ENCODE measurements around the gene RANBP1. TPM values are rescaled to one million over a fixed set of nuclear protein-coding genes. Genes with fewer than 3 reads are reported as not detected.
"Not testable (repeated sequence)": the region's sequence is repeated elsewhere in the genome, so short reads cannot be mapped to it uniquely, and the experiment has no call there.

Gene RANBP1
- polyA plus RNA-seq (141 to 278 TPM (median 193 TPM) in 3 replicates), polyA minus RNA-seq (91.3 to 166 TPM (median 155 TPM) in 3 replicates)
- 44.3 TPM for polyA plus RNA-seq (2011; ENCODE audit: low read depth)
- 251 and 309 TPM in 2 replicates for polyA plus RNA-seq (2011; cell fraction: cytosol; rRNA removed)
- polyA plus RNA-seq (2011; cell fraction: nucleus; rRNA removed), result 131 and 136 TPM in 2 replicates
- 80.4 and 206 TPM in 2 replicates for polyA plus RNA-seq (2012; ENCODE audit: low replicate concordance)
- 158 TPM for polyA minus RNA-seq (2011; cell fraction: cytosol; rRNA and poly(A)+ RNA removed)
- polyA minus RNA-seq (2011; cell fraction: nucleus; rRNA and poly(A)+ RNA removed), result 27.4 and 32.5 TPM in 2 replicates

DNA sequence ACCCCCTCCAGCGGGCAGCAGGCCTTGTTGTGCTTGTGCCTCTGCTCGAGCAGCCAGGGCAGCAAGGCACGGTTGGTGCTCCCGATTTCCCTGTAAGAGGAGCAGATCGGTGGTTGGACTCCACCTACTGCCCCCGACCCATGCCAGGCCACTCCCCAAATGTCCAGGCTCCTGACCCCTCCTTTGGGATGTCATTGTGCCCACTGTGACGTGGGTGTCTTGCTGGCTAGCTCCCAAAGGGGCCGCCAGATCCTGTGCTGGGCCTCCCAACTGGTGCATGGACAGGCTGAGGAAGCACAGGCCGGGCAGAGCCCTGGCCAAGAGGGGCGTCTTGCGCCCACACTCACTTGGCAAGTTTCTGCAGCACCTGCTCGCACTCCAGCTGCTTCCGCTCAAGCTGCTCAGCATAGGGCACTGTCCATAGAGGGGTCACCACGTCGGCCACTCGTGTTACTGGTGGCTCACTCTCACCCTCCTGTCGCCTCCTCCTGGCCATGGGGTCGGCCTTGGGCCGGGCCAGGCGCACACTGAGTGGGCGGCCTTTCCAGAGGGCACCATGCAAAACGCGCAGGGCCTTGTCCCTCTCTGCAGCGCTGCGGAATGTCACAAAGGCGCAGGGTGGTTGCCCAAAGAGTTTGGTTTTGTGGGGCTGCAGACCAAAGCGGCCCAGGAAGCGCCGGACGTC lies at the start of gene RANBP1:
Gene RANBP1 (plus strand): TSS at position 414 of the 685 bp plus-strand sequence. CDS start 81 bp downstream, at position 495.
- Histone ChIP-seq H3K36me3 (ENCODE audit: control insufficient read depth in 2 of 2, extremely low read depth in 1 of 2, insufficient read depth in 2 of 2, low read length in 2 of 2) (peaks cover 33 to 42% of the 10 kb centered on the region in 2 experiments), H3K79me2 (ENCODE audit: control insufficient read depth, insufficient read depth, low read length) (peaks cover 66% of the 10 kb centered on the region)
- no peak for DNase-seq (ENCODE audit: low read depth, low spot score)

DNA sequence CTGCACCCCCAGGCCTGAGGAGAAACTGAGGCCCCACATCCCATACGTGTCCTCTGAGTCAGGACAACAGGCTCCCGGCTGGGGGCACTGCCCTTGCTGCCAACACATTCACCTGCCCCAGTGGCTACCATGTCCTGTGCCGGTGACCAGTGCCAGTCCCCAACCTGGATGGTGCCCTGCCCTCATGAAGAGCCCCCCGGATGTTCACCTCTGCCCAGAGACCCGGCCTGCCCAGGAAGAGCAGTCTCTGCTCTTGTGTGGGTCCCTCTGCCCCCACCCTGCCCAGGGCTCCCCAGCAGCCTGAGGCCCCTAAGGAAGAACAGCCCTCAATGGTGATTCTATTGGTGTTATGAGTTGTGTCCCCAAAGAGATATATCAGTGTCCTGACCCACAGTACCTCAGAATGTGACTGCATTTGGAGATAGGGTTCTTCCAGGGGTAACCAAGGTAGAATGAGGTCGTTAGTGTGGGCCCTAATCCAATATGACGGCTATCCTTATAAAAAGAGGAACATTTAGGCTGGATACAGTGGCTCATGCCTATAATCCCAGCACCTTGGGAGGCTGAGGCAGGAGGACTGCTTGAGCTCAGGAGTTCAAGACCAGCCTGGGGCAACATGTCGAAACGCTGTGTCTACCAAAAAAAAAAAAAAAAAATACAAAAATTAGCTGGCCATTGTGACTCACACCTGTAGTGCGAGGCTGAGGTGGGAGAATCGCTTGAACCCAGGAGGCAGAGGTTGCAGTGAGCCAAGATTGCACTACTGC lies 49.1 kb upstream of the RANBP1 start:
- no peaks in the 10 kb centered on the region for H3K27me3 ChIP-seq (ENCODE audit: control insufficient read depth, extremely low read depth, insufficient read depth, low read length)
- no peak overlapping the region for H3K4me2 ChIP-seq (ENCODE audit: control insufficient read depth, extremely low read depth, insufficient read depth, low read depth, low read length)
- H3K9me3 ChIP-seq (ENCODE audit: control insufficient read depth, low read depth, low read length), result no peaks in the 10 kb centered on the region
- no peak overlapping the region for H2AFZ ChIP-seq (ENCODE audit: control insufficient read depth, low read length)
- no peak overlapping the region for H3K27ac ChIP-seq (ENCODE audit: control insufficient read depth, insufficient read depth, low read length)
- no peak overlapping the region for H3K9ac ChIP-seq (ENCODE audit: control insufficient read depth, extremely low read depth, insufficient read depth, low read length)
- peaks cover 25% of the 10 kb centered on the region for H3K4me1 ChIP-seq (ENCODE audit: control insufficient read depth, extremely low read depth, insufficient read depth, low read length)
- FAIRE-seq (no peak), DNase-seq (ENCODE audit: low read depth, low spot score) (no peak)
- no peak overlapping the region for H3K4me3 ChIP-seq (ENCODE audit: control insufficient read depth in 2 of 3, extremely low read depth in 1 of 3, insufficient read depth in 2 of 3, low read depth in 1 of 3, low read length in 3 of 3)
- peaks cover 0 to 2% of the 10 kb centered on the region in 2 experiments for H3K36me3 ChIP-seq (ENCODE audit: control insufficient read depth in 2 of 2, extremely low read depth in 1 of 2, insufficient read depth in 2 of 2, low read length in 2 of 2)
- TF ChIP-seq, protein P1, sequence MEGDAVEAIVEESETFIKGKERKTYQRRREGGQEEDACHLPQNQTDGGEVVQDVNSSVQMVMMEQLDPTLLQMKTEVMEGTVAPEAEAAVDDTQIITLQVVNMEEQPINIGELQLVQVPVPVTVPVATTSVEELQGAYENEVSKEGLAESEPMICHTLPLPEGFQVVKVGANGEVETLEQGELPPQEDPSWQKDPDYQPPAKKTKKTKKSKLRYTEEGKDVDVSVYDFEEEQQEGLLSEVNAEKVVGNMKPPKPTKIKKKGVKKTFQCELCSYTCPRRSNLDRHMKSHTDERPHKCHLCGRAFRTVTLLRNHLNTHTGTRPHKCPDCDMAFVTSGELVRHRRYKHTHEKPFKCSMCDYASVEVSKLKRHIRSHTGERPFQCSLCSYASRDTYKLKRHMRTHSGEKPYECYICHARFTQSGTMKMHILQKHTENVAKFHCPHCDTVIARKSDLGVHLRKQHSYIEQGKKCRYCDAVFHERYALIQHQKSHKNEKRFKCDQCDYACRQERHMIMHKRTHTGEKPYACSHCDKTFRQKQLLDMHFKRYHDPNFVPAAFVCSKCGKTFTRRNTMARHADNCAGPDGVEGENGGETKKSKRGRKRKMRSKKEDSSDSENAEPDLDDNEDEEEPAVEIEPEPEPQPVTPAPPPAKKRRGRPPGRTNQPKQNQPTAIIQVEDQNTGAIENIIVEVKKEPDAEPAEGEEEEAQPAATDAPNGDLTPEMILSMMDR (optimal IDR thresholded peaks at IDR 0.05 in 1 of 3, IDR thresholded peaks at IDR 0.05 in 1 of 3, conservative IDR thresholded peaks at IDR 0.05 in 1 of 3; ENCODE audit: extremely low read depth in 1 of 3, insufficient read depth in 2 of 3, low read length in 3 of 3), result no peak
- no peak for TF ChIP-seq EZH2 (IDR thresholded peaks at IDR 0.05; ENCODE audit: low read length)
- dilution Hi-C loops (cut with MboI; ENCODE audit: extremely low pct_ligation_motif_present, low sequenced_read_pairs), result no loop called here
- no peaks in the 10 kb centered on the region for H4K20me1 ChIP-seq (ENCODE audit: control insufficient read depth, extremely low read depth, insufficient read depth, low read length)
- H3K79me2 ChIP-seq (ENCODE audit: control insufficient read depth, insufficient read depth, low read length), result no peaks in the 10 kb centered on the region
- peaks cover 5% of the 10 kb centered on the region for H3K9me1 ChIP-seq (ENCODE audit: control insufficient read depth, extremely low read depth, insufficient read depth, low read length)

More for the DNA sequence above, at the start of gene RANBP1:
- TF ChIP-seq, protein P1 (optimal IDR thresholded peaks at IDR 0.05 in 1 of 3, IDR thresholded peaks at IDR 0.05 in 1 of 3, conservative IDR thresholded peaks at IDR 0.05 in 1 of 3; ENCODE audit: extremely low read depth in 1 of 3, insufficient read depth in 2 of 3, low read length in 3 of 3), result no peak
- TF ChIP-seq EZH2 (IDR thresholded peaks at IDR 0.05; ENCODE audit: low read length), result no peak
- H3K9me3 ChIP-seq (ENCODE audit: control insufficient read depth, low read depth, low read length), result no peaks in the 10 kb centered on the region
- dilution Hi-C loops (cut with MboI; ENCODE audit: extremely low pct_ligation_motif_present, low sequenced_read_pairs), result no loop called here
- no peak for FAIRE-seq
- no peaks in the 10 kb centered on the region for H4K20me1 ChIP-seq (ENCODE audit: control insufficient read depth, extremely low read depth, insufficient read depth, low read length)
- H3K4me1 ChIP-seq (ENCODE audit: control insufficient read depth, extremely low read depth, insufficient read depth, low read length), result peaks cover 16% of the 10 kb centered on the region
- H3K9ac ChIP-seq (ENCODE audit: control insufficient read depth, extremely low read depth, insufficient read depth, low read length), result peak within 1 kb of the TSS; percentile 93
- H3K9me1 ChIP-seq (ENCODE audit: control insufficient read depth, extremely low read depth, insufficient read depth, low read length), result no peaks in the 10 kb centered on the region
- H3K27me3 ChIP-seq (ENCODE audit: control insufficient read depth, extremely low read depth, insufficient read depth, low read length), result no peaks in the 10 kb centered on the region
- peak within 1 kb of the TSS; percentile 83 for H3K27ac ChIP-seq (ENCODE audit: control insufficient read depth, insufficient read depth, low read length)
- peak within 1 kb of the TSS; percentile 77 for H2AFZ ChIP-seq (ENCODE audit: control insufficient read depth, low read length)
- H3K4me2 ChIP-seq (ENCODE audit: control insufficient read depth, extremely low read depth, insufficient read depth, low read depth, low read length), result peak within 1 kb of the TSS; percentile 79
- peak within 1 kb of the TSS; percentile 72 to 88 (median 88) for H3K4me3 ChIP-seq (ENCODE audit: control insufficient read depth in 2 of 3, extremely low read depth in 1 of 3, insufficient read depth in 2 of 3, low read depth in 1 of 3, low read length in 3 of 3)

DNA sequence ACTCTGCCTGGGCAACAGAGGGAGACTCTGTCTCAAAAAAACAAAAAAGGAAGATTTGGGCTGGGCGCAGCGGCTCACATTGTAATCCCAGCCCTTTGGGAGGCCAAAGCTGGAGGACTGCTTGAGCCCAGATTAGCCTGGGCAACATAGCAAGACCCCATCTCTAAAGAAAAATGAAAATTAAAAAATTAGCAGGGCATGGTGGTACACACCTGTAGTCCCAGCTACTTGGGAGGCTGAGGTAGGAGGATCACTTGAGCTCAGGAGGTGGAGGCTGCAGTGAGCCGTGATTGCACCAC lies 48.6 kb upstream of the RANBP1 start:
- H3K9ac ChIP-seq (ENCODE audit: control insufficient read depth, extremely low read depth, insufficient read depth, low read length); H3K27ac ChIP-seq (ENCODE audit: control insufficient read depth, insufficient read depth, low read length); H3K4me3 ChIP-seq (ENCODE audit: control insufficient read depth in 2 of 3, extremely low read depth in 1 of 3, insufficient read depth in 2 of 3, low read depth in 1 of 3, low read length in 3 of 3); DNase-seq (ENCODE audit: low read depth, low spot score); H2AFZ ChIP-seq (ENCODE audit: control insufficient read depth, low read length); dilution Hi-C loops (cut with MboI; ENCODE audit: extremely low pct_ligation_motif_present, low sequenced_read_pairs); H3K9me3 ChIP-seq (ENCODE audit: control insufficient read depth, low read depth, low read length); H3K4me2 ChIP-seq (ENCODE audit: control insufficient read depth, extremely low read depth, insufficient read depth, low read depth, low read length); H3K36me3 ChIP-seq (ENCODE audit: control insufficient read depth in 2 of 2, extremely low read depth in 1 of 2, insufficient read depth in 2 of 2, low read length in 2 of 2); H4K20me1 ChIP-seq (ENCODE audit: control insufficient read depth, extremely low read depth, insufficient read depth, low read length); H3K9me1 ChIP-seq (ENCODE audit: control insufficient read depth, extremely low read depth, insufficient read depth, low read length); H3K79me2 ChIP-seq (ENCODE audit: control insufficient read depth, insufficient read depth, low read length); FAIRE-seq; H3K27me3 ChIP-seq (ENCODE audit: control insufficient read depth, extremely low read depth, insufficient read depth, low read length): not testable (repeated sequence)
- H3K4me1 ChIP-seq (ENCODE audit: control insufficient read depth, extremely low read depth, insufficient read depth, low read length), result peaks cover 20% of the 10 kb centered on the region

All from keratinocyte (primary cell).